Measurements from ENCODE around the gene ETV3L.
A peak's percentile ranks its signal among the peaks of the same experiment; 100 is the strongest.

ETV3L gene

DNA sequence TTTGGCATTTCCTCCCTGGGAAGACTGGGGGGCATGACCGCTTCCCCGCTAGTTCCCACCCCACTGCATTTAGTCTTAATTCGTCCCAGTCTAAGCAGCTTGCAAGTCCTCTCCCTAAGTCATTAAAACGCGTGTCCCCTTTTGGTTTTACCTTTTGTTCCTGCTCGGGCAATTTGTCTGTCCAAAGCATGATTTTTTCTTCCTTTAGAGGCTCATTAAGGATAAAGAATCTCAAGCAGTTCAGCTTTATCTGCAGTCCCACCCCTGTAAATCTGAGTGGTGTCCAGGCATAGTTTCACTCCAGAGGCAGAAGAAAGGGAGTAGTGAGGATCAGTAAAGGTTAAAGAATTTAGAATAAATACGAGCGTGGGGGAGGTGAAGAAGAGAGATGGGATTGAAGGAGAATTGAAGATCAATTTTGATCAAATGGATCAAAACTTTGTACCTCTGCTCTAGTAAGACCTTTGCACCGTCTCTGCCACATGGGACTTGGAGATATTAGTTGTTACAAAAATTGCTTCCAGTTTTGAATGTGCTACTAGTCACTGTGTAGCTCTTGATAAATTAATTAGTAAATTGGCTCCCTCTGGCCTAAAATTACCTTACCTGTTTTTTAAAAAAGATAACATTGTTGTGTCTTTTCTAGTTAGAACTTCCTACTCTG, 39.6 kb upstream of the ETV3L start:
- Histone ChIP-seq H3K27ac (peak overlapping the region; percentile 94 to 98), H3K9me3 (no peaks in the 10 kb centered on the region), H3K4me3 (peak overlapping the region; percentile 93 to 97), H3K4me1 (peaks cover 0 to 28% (median 22%) of the 10 kb centered on the region in 4 donors), H3K36me3 (peaks cover 17 to 21% (median 19%) of the 10 kb centered on the region in 3 donors), H3K27me3 (no peaks in the 10 kb centered on the region)
- TF ChIP-seq CTCF (IDR thresholded peaks at IDR 0.05) = no peak
- intact Hi-C loops (cut with DNase I; ENCODE audit: low total_unique reads) = no loop called here
- no peak for DNase-seq

- peak within 1 kb of the TSS; percentile 93 to 97 for H3K4me3 ChIP-seq
- intact Hi-C loops (cut with DNase I; ENCODE audit: low total_unique reads) = no loop called here
- peaks cover 0 to 30% (median 22%) of the 10 kb centered on the region in 4 donors for H3K4me1 ChIP-seq
- H3K36me3 ChIP-seq = peaks cover 24 to 28% (median 26%) of the 10 kb centered on the region in 3 donors
- no peaks in the 10 kb centered on the region for H3K27me3 ChIP-seq
- DNase-seq = peak; percentile 88 to 93
- H3K9me3 ChIP-seq = no peaks in the 10 kb centered on the region
- TF ChIP-seq CTCF (IDR thresholded peaks at IDR 0.05) = no peak
- peak within 1 kb of the TSS; percentile 94 to 98 for H3K27ac ChIP-seq
These were observed 38.8 kb upstream of the ETV3L start, which contains the start of gene ETV3 for GRCh38 chr1:157138220-157139051. TSS of gene ETV3 (minus strand) at chr1:157138395. CDS start at chr1:157136352, 2,043 bp downstream.

GRCh38 chr1:157137408-157138219, 38.0 kb upstream of the ETV3L start:
- H3K36me3 ChIP-seq = peaks cover 32 to 36% (median 34%) of the 10 kb centered on the region in 3 donors
- no peak for DNase-seq
- peak overlapping the region; percentile 93 to 97 for H3K4me3 ChIP-seq
- no peaks in the 10 kb centered on the region for H3K9me3 ChIP-seq
- intact Hi-C loops (cut with DNase I; ENCODE audit: low total_unique reads) = no loop called here
- H3K27ac ChIP-seq = peak overlapping the region; percentile 94 to 98
- peaks cover 0 to 33% (median 22%) of the 10 kb centered on the region in 4 donors for H3K4me1 ChIP-seq
- H3K27me3 ChIP-seq = no peaks in the 10 kb centered on the region
- no peak for TF ChIP-seq CTCF (IDR thresholded peaks at IDR 0.05)

DNA sequence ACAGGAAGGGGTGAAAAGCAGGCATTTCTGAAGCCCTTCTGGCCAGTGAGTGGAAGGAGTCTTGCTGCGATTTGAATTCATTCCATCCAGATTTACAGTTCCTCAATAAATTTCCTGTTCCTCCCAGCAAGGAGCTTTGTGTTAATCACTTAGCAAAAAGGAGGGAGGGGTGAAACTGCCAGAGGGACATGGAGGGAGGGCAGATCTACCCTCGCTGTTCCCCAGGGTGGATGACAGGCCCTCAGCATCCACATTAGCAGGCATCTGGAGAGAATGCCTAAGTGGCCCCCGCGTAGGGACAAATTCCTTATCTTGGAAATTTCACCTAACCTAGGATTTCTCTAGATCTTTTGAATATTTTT, 37.4 kb upstream of the ETV3L start:
- H3K4me3 ChIP-seq = peak overlapping the region; percentile 93 to 97
- no peaks in the 10 kb centered on the region for H3K9me3 ChIP-seq
- H3K27me3 ChIP-seq = no peaks in the 10 kb centered on the region
- intact Hi-C loops (cut with DNase I; ENCODE audit: low total_unique reads) = no loop called here
- peaks cover 0 to 34% (median 22%) of the 10 kb centered on the region in 4 donors for H3K4me1 ChIP-seq
- no peak for DNase-seq
- peak overlapping the region; percentile 94 to 98 for H3K27ac ChIP-seq
- no peak for TF ChIP-seq CTCF (IDR thresholded peaks at IDR 0.05)
- H3K36me3 ChIP-seq = peaks cover 38 to 42% (median 40%) of the 10 kb centered on the region in 3 donors

DNA sequence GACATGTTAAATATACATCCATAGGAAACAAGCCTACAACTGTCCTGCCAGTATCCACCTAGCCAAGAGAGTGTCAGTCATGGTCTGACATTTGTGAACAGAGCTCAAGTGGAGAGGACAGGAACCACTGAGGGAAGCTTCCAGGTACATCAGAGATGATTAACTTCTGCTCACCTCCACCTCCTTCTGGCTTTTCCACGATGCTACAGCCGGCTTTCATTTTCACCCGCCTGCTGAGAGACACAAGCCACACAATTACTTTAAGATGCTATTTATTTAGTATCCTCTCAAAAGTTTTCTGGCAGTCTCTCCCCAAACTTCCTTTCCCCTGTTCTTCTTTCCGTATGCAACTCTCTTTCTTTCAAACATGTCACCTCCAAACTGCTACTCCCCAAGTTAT, 36.5 kb upstream of the ETV3L start:
- intact Hi-C loops (cut with DNase I; ENCODE audit: low total_unique reads) = no loop called here
- Histone ChIP-seq H3K36me3 (peaks cover 47 to 51% (median 49%) of the 10 kb centered on the region in 3 donors), H3K4me3 (no peak overlapping the region), H3K27me3 (no peaks in the 10 kb centered on the region), H3K9me3 (no peaks in the 10 kb centered on the region), H3K27ac (no peak overlapping the region), H3K4me1 (peaks cover 0 to 36% (median 22%) of the 10 kb centered on the region in 4 donors)
- DNase-seq = no peak
- no peak for TF ChIP-seq CTCF (IDR thresholded peaks at IDR 0.05)
